ENCODE results near the gene SMAP2. TPM values are rescaled to one million over a fixed set of nuclear protein-coding genes. Genes with fewer than 3 reads are reported as not detected.

Gene SMAP2
- total RNA-seq, 1 donor from 2014 or later, result 15.1 TPM

GRCh38 chr1:40362699-40363098 lies 10.8 kb upstream of the SMAP2 start:
- no peak for DNase-seq
- intact Hi-C loops (cut with micrococcal nuclease), result no loop called here
- no peak for ATAC-seq

- intact Hi-C loops (cut with micrococcal nuclease), result no loop called here
These were observed 9.8 kb upstream of the SMAP2 start for GRCh38 chr1:40363721-40364120.

GRCh38 chr1:40371707-40372258 lies 1.7 kb upstream of the SMAP2 start:
- ATAC-seq (no peak), DNase-seq (no peak)
- intact Hi-C loops (cut with micrococcal nuclease), result no loop called here

More at GRCh38 chr1:40363721-40364120, 9.8 kb upstream of the SMAP2 start:
- ATAC-seq (no peak), DNase-seq (no peak)

- intact Hi-C loops (cut with micrococcal nuclease), result no loop called here
- DNase-seq, result no peak
- ATAC-seq, result no peak
These were observed 737 bp upstream of the SMAP2 start for GRCh38 chr1:40372658-40373322.

- no peak for DNase-seq
- intact Hi-C loops (cut with micrococcal nuclease), result no loop called here
- ATAC-seq, result no peak
These were observed 4.0 kb downstream of the SMAP2 start for GRCh38 chr1:40377512-40377911.

- intact Hi-C loops (cut with micrococcal nuclease), result no loop called here
- DNase-seq, result no peak
- no peak for ATAC-seq
These were observed 6.4 kb downstream of the SMAP2 start for GRCh38 chr1:40379785-40380452.

GRCh38 chr1:40380817-40381216 lies 7.3 kb downstream of the SMAP2 start:
- DNase-seq (no peak), ATAC-seq (no peak)
- intact Hi-C loops (cut with micrococcal nuclease), result no loop called here

- intact Hi-C loops (cut with micrococcal nuclease), result no loop called here
- ATAC-seq, result peak; percentile 21
- no peak for DNase-seq
These were observed 8.0 kb downstream of the SMAP2 start for GRCh38 chr1:40381268-40382107.

- ATAC-seq (no peak), DNase-seq (no peak)
- intact Hi-C loops (cut with micrococcal nuclease), result no loop called here
These were observed 8.6 kb downstream of the SMAP2 start for GRCh38 chr1:40382108-40382460.

- intact Hi-C loops (cut with micrococcal nuclease), result no loop called here
- ATAC-seq (no peak), DNase-seq (no peak)
These were observed 9.1 kb downstream of the SMAP2 start for GRCh38 chr1:40382601-40383000.

- DNase-seq (no peak), ATAC-seq (peak; percentile 17)
- intact Hi-C loops (cut with micrococcal nuclease), result no loop called here
These were observed 9.6 kb downstream of the SMAP2 start for GRCh38 chr1:40383095-40383487.

- intact Hi-C loops (cut with micrococcal nuclease), result no loop called here
- no peak for ATAC-seq
- DNase-seq, result no peak
These were observed 10.2 kb downstream of the SMAP2 start for GRCh38 chr1:40383488-40384412.

- DNase-seq (no peak), ATAC-seq (no peak)
- intact Hi-C loops (cut with micrococcal nuclease), result no loop called here
These were observed 10.9 kb downstream of the SMAP2 start for GRCh38 chr1:40384413-40384762.

GRCh38 chr1:40384887-40385286 lies 11.4 kb downstream of the SMAP2 start:
- DNase-seq (no peak), ATAC-seq (no peak)
- intact Hi-C loops (cut with micrococcal nuclease), result no loop called here

- ATAC-seq (peak; percentile 71), DNase-seq (no peak)
- intact Hi-C loops (cut with micrococcal nuclease), result no loop called here
These were observed 12.2 kb downstream of the SMAP2 start for GRCh38 chr1:40385437-40386358.

GRCh38 chr1:40386359-40386723 lies 12.8 kb downstream of the SMAP2 start:
- DNase-seq, result no peak
- no peak for ATAC-seq
- intact Hi-C loops (cut with micrococcal nuclease), result no loop called here

GRCh38 chr1:40386796-40387195 lies 13.3 kb downstream of the SMAP2 start:
- ATAC-seq, result no peak
- intact Hi-C loops (cut with micrococcal nuclease), result no loop called here
- DNase-seq, result no peak
